NCI-H187 treated with DMSO at 0.1 percent for 48 hours (cell line): ENCODE data around the gene OR10A3.

ENCODE experiments used
- DNase-seq: peaks from one replicate; lab custom pipeline; 2025; lab: John Stamatoyannopoulos, UW

OR10A3 gene

GRCh38 chr11:7892059-7892699, 49.3 kb downstream of the OR10A3 start:
- no peak for DNase-seq

- no peak for DNase-seq
Observed at GRCh38 chr11:7890417-7891172, 50.9 kb downstream of the OR10A3 start.

GRCh38 chr11:7889985-7890384, 51.5 kb downstream of the OR10A3 start:
- DNase-seq, result no peak
